H1 (cell line): ENCODE data around the gene RGS14. TPM values are rescaled to one million over a fixed set of nuclear protein-coding genes. Genes with fewer than 3 reads are reported as not detected.

Source experiments
- CTCF ChIA-PET: fragments of 300-600 bp; sonication (Branson Sonifier 250); formaldehyde crosslinking; loops from one replicate; lab custom pipeline; 2021; ENCODE audit not compliant: partially characterized antibody; lab: Charles Lee
- POLR2A ChIA-PET: fragments of 300-600 bp; sonication (Branson Sonifier 250); formaldehyde crosslinking; loops from one replicate; lab custom pipeline; 2021; ENCODE audit warnings: inconsistent platforms; ENCODE audit not compliant: partially characterized antibody; lab: Charles Lee
- DNase-seq, 2 experiments: peaks; one replicate each; pipeline versions ENCODE4 v3.0.0 to v3.0.0-alpha.2; 2010 to 2022; ENCODE audit warnings: low spot score in 2 of 2, low read depth in 1 of 2, mixed read lengths in 1 of 2
- FAIRE-seq: peaks from 2 replicates; lab custom pipeline; 2011; peaks lifted over from hg19 to GRCh38; lab: Jason Lieb, UNC
- H2AFZ ChIP-seq: 2 replicates; pipeline ENCODE4 v1.8.1; 2012; ENCODE audit warnings: low read length, inconsistent platforms
- H2AK5ac ChIP-seq: 2 replicates; pipeline ENCODE4 v1.6.1; 2013; ENCODE audit warnings: low read depth, low read length
- H2BK120ac ChIP-seq: replicated peaks from 2 replicates; pipeline ENCODE3; 2013; ENCODE audit warnings: low read depth, low read length, inconsistent platforms
- H2BK12ac ChIP-seq: 2 replicates; pipeline ENCODE4 v1.6.1; 2013; ENCODE audit warnings: low read depth, low read length
- H2BK15ac ChIP-seq: 2 replicates; pipeline ENCODE4 v1.6.1; 2013; ENCODE audit warnings: low read length
- H2BK20ac ChIP-seq: 2 replicates; pipeline ENCODE4 v1.6.1; 2013; ENCODE audit warnings: low read length
- H2BK5ac ChIP-seq: 2 replicates; pipeline ENCODE4 v1.6.1; 2013; ENCODE audit warnings: low read depth, low read length
- H3K14ac ChIP-seq: 2 replicates; pipeline ENCODE4 v1.6.1; 2013; ENCODE audit warnings: inconsistent platforms; ENCODE audit not compliant: insufficient read length
- H3K18ac ChIP-seq: 2 replicates; pipeline ENCODE4 v1.6.1; 2013; ENCODE audit warnings: low read length; ENCODE audit errors: extremely low read depth
- H3K23ac ChIP-seq: 2 replicates; pipeline ENCODE4 v1.6.1; 2013; ENCODE audit warnings: inconsistent platforms; ENCODE audit not compliant: insufficient read length
- H3K23me2 ChIP-seq: 2 replicates; pipeline ENCODE4 v1.6.1; 2013; ENCODE audit warnings: low read depth, low read length
- H3K27ac ChIP-seq: 2 replicates; pipeline ENCODE4 v1.6.1; 2011; ENCODE audit warnings: low read depth, low read length, inconsistent platforms
- H3K27me3 ChIP-seq, 4 experiments: replicated peaks in 1 of 4; 1 replicate in 1 of 4; 2 replicates in 3 of 4; pipeline versions ENCODE4 v1.6.1 to v1.8.1; 2011 to 2013; ENCODE audit warnings: low read length in 3 of 4, mild to moderate bottlenecking in 3 of 4, inconsistent platforms in 2 of 4, mixed read lengths in 2 of 4, moderate library complexity in 1 of 4; ENCODE audit not compliant: control insufficient read depth in 3 of 4, insufficient read depth in 3 of 4; ENCODE audit errors: extremely low read depth in 1 of 4
- H3K36me3 ChIP-seq, 4 experiments: 2 replicates each; pipeline versions ENCODE4 v1.6.1 to v1.8.1; 2011 to 2013; ENCODE audit warnings: mild to moderate bottlenecking in 4 of 4, low read length in 3 of 4, moderate library complexity in 2 of 4, control low read depth in 1 of 4, inconsistent platforms in 1 of 4; ENCODE audit not compliant: insufficient read depth in 4 of 4, control insufficient read depth in 2 of 4
- H3K4ac ChIP-seq: replicated peaks from 2 replicates; pipeline ENCODE3; 2013; ENCODE audit warnings: low read length, low read depth, mixed read lengths, inconsistent platforms; ENCODE audit not compliant: insufficient read length
- H3K4me1 ChIP-seq, 4 experiments: replicated peaks in 1 of 4; 1 replicate in 1 of 4; 2 replicates in 3 of 4; pipeline versions ENCODE4 v1.6.1 to v1.8.1; 2011 to 2013; ENCODE audit warnings: low read length in 3 of 4, inconsistent platforms in 2 of 4, mixed read lengths in 1 of 4; ENCODE audit not compliant: insufficient read depth in 4 of 4, control insufficient read depth in 3 of 4
- H3K4me2 ChIP-seq, 2 experiments: 2 replicates each; pipeline versions ENCODE4 v1.6.1 to v1.8.1; 2011 to 2013; ENCODE audit warnings: low read depth in 2 of 2, low read length in 2 of 2, control low read depth in 1 of 2, inconsistent platforms in 1 of 2, mild to moderate bottlenecking in 1 of 2; ENCODE audit not compliant: insufficient read depth in 1 of 2
- H3K4me3 ChIP-seq, 4 experiments: fragments of 200-600, 300-600 bp in 1 of 4; sonication (generic), shearing (Covaris generic), sonication (Bioruptor Twin) in 1 of 4; 2 replicates each; pipeline versions ENCODE4 v1.5.1 to v1.8.1; 2011 to 2016; ENCODE audit warnings: low read length in 4 of 4, low read depth in 3 of 4, control low read depth in 2 of 4, inconsistent platforms in 2 of 4, mild to moderate bottlenecking in 2 of 4, mixed read lengths in 1 of 4, moderate library complexity in 1 of 4; ENCODE audit not compliant: insufficient read depth in 2 of 4; ENCODE audit errors: extremely low read depth in 1 of 4
- H3K56ac ChIP-seq: replicated peaks from 2 replicates; pipeline ENCODE3; 2013; ENCODE audit warnings: low read depth, mild to moderate bottlenecking, mixed read lengths, low read length, inconsistent platforms; ENCODE audit not compliant: insufficient read length
- H3K79me1 ChIP-seq: 2 replicates; pipeline ENCODE4 v1.6.1; 2013; ENCODE audit warnings: low read depth, low read length, control low read depth
- H3K79me2 ChIP-seq, 2 experiments: 2 replicates each; pipeline versions ENCODE4 v1.6.1 to v1.8.1; 2012 to 2013; ENCODE audit warnings: low read length in 2 of 2, mild to moderate bottlenecking in 2 of 2, inconsistent platforms in 1 of 2; ENCODE audit not compliant: insufficient read depth in 2 of 2, control insufficient read depth in 1 of 2
- H3K9ac ChIP-seq, 4 experiments: replicated peaks in 1 of 4; 1 replicate in 1 of 4; 2 replicates in 3 of 4; pipeline versions ENCODE4 v1.6.1 to v1.8.1; 2011 to 2013; ENCODE audit warnings: low read depth in 3 of 4, low read length in 3 of 4, control low read depth in 2 of 4, mild to moderate bottlenecking in 2 of 4, moderate library complexity in 2 of 4, inconsistent platforms in 1 of 4; ENCODE audit errors: extremely low read depth in 1 of 4
- H3K9me3 ChIP-seq, 2 experiments: 2 replicates each; pipeline versions ENCODE4 v1.6.1 to v1.8.1; 2012 to 2013; ENCODE audit warnings: mild to moderate bottlenecking in 2 of 2, moderate library complexity in 2 of 2, control low read depth in 1 of 2, inconsistent platforms in 1 of 2, low read depth in 1 of 2, low read length in 1 of 2, mixed read lengths in 1 of 2; ENCODE audit not compliant: insufficient read depth in 2 of 2
- H4K20me1 ChIP-seq, 2 experiments: replicated peaks in 1 of 2; 2 replicates each; pipeline versions ENCODE3 to v1.8.1; 2011 to 2013; ENCODE audit warnings: inconsistent platforms in 2 of 2, low read length in 2 of 2, mild to moderate bottlenecking in 1 of 2; ENCODE audit not compliant: insufficient read depth in 2 of 2, control insufficient read depth in 1 of 2
- H4K5ac ChIP-seq: 2 replicates; pipeline ENCODE4 v1.6.1; 2013; ENCODE audit warnings: low read length, low read depth, mixed read lengths, inconsistent platforms; ENCODE audit not compliant: insufficient read length
- H4K8ac ChIP-seq: 2 replicates; pipeline ENCODE4 v1.8.0; 2013; ENCODE audit warnings: mild to moderate bottlenecking, moderate library complexity, low read length, inconsistent platforms; ENCODE audit not compliant: insufficient read depth; ENCODE audit errors: extremely low read depth
- H4K91ac ChIP-seq: replicated peaks from 2 replicates; pipeline ENCODE3; 2013; ENCODE audit warnings: low read length, mixed read lengths, inconsistent platforms; ENCODE audit not compliant: insufficient read length
- CBX8 ChIP-seq: fragments of 300-800, 300-1000 bp; sonication (generic); IDR thresholded peaks from 2 replicates; pipeline ENCODE4 v1.7.1; 2016; ENCODE audit warnings: low read depth, low read length, borderline replicate concordance
- CHD1 ChIP-seq: IDR thresholded peaks from 2 replicates; pipeline ENCODE4 v1.6.1; 2012; ENCODE audit warnings: low read depth, low read length, improper control_type of control experiment
- CHD2 ChIP-seq: IDR thresholded peaks from 2 replicates; pipeline ENCODE4 v1.6.1; 2012; ENCODE audit warnings: low read length, improper control_type of control experiment
- CTBP2 ChIP-seq: IDR thresholded peaks from 2 replicates; pipeline ENCODE4 v1.7.0; 2011; ENCODE audit warnings: borderline replicate concordance, mild to moderate bottlenecking, moderate library complexity, mixed read lengths, low read length; ENCODE audit not compliant: insufficient read depth, insufficient read length
- GTF2F1 ChIP-seq: IDR thresholded peaks from 2 replicates; pipeline ENCODE4 v1.6.1; 2012; ENCODE audit warnings: low read depth, low read length, improper control_type of control experiment, borderline replicate concordance
- JUN ChIP-seq: IDR thresholded peaks from 2 replicates; pipeline ENCODE4 v1.6.1; 2011; ENCODE audit warnings: low read depth, mild to moderate bottlenecking, improper control_type of control experiment, low read length
- JUND ChIP-seq: IDR thresholded peaks from 2 replicates; pipeline ENCODE4 v1.6.1; 2011; ENCODE audit warnings: mild to moderate bottlenecking, improper control_type of control experiment, low read length
- KDM1A ChIP-seq: fragments of 200-600, 300-600 bp; sonication (generic); IDR thresholded peaks from 2 replicates; pipeline ENCODE4 v1.7.1; 2016; ENCODE audit warnings: mild to moderate bottlenecking, low read length, borderline replicate concordance
- KDM5A ChIP-seq: fragments of 200-600 bp; IDR thresholded peaks from 2 replicates; pipeline ENCODE4 v1.7.1; 2012; ENCODE audit warnings: mild to moderate bottlenecking, low read length, inconsistent platforms, mixed read lengths
- POLR2AphosphoS5 ChIP-seq: IDR thresholded peaks from 2 replicates; pipeline ENCODE4 v1.6.1; 2011; ENCODE audit warnings: low read depth, low read length
- POU5F1 ChIP-seq: IDR thresholded peaks from 2 replicates; pipeline ENCODE4 v1.6.1; 2011; ENCODE audit warnings: low read depth, mild to moderate bottlenecking, low read length, moderate library complexity
- SAP30 ChIP-seq: fragments of 300-600 bp; sonication (generic); IDR thresholded peaks from 2 replicates; pipeline ENCODE4 v1.7.1; 2012; ENCODE audit warnings: low read length, moderate library complexity, mild to moderate bottlenecking, inconsistent platforms; ENCODE audit not compliant: insufficient read depth, insufficient replicate concordance
- SP1 ChIP-seq: IDR thresholded peaks from 2 replicates; pipeline ENCODE4 v1.6.1; 2011; ENCODE audit warnings: low read depth, low read length
- WGBS, 2 experiments: shearing (Covaris generic) in 1 of 2; methylation state at CpG; one replicate each; pipeline versions ENCODE4 v1.1.6 to v1.1.7; 2013 to 2015; ENCODE audit warnings: low lambda C conversion rate in 2 of 2, mixed read lengths in 2 of 2, inconsistent platforms in 1 of 2, low coverage in 1 of 2, missing lambda C conversion rate in 1 of 2; ENCODE audit not compliant: insufficient replicate concordance in 2 of 2, insufficient coverage in 1 of 2, insufficient read length in 1 of 2; ENCODE audit errors: extremely low coverage in 1 of 2, missing lambda C conversion rate in 1 of 2; 5-methylcytosine and 5-hydroxymethylcytosine counted together
- polyA plus RNA-seq, 7 experiments: library from polyadenylated mRNA; depleted of rRNA in 3 of 7; stranded (reverse) in 5 of 7; unstranded in 2 of 7; fragments of >200 nt in 5 of 7; fragments of 200-250 nt in 2 of 7; gene quantifications; 1 replicate in 5 of 7; 2 replicates in 1 of 7; 4 replicates in 1 of 7; pipeline versions ENCODE4 v1.2.1 to v1.2.3, GENCODE V29; 2011 to 2013; ENCODE audit warnings: missing spikeins in 2 of 7, mixed read lengths in 2 of 7
- total RNA-seq: library from RNA; stranded (reverse); fragmentation: NEBNext Ultra II Directional; extraction: Animal tissue kit (Norgen Biotek cat#: 25700); gene quantifications from 2 replicates; pipeline ENCODE4 v1.2.1, GENCODE V29; 2021
- TF ChIP-seq, protein P1 (sequence below): IDR thresholded peaks from 2 replicates; pipeline ENCODE4 v1.6.1; 2012; ENCODE audit warnings: inconsistent platforms

The RGS14 gene
- total and polyA plus RNA-seq, 2 of the 8 experiments (the other 6 are each of a cell fraction or from before 2014, with no cell fraction given), result 24.4 to 46.1 TPM

DNA sequence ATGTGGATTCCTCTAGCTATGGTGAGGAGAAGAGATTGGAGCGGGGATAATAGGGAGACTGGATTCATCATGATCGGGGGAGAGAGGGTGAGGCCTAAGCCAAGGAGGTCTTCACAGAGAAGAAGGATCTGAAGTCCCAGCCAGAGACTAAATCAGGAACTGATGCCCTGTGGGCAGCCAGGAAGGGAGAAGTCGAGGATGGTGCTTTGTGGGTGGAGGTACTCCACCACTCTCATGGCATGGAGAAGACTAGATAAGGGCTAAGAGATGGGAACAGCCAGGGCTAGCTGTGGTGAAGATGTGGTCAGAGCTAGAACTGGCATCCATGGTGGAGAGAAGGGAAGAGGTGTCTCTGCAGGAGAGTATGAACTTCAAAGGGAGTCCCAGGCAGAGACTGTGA lies 3.0 kb upstream of the RGS14 start:
- no peak overlapping the region for H2AK5ac ChIP-seq
- no peak overlapping the region for H3K4me3 ChIP-seq
- no peak overlapping the region for H2AFZ ChIP-seq
- POLR2A ChIA-PET, result interaction anchor here (0.6 to 8.1 kb wide), 4 partner anchors 11 to 117 kb away, joined by 3 to 66 read pairs (median 4); no protein-coding TSS in a partner anchor
- H4K5ac ChIP-seq, result no peak overlapping the region
- no peak overlapping the region for H3K23ac ChIP-seq
- H4K91ac ChIP-seq, result no peak overlapping the region
- H3K4me2 ChIP-seq, result no peak overlapping the region
- DNase-seq (no peak), FAIRE-seq (no peak)
- H3K56ac ChIP-seq, result no peak overlapping the region
- no peak overlapping the region for H3K18ac ChIP-seq
- no peak overlapping the region for H3K27ac ChIP-seq
- no peak overlapping the region for H3K9ac ChIP-seq
- no peaks in the 10 kb centered on the region for H3K9me3 ChIP-seq
- no peaks in the 10 kb centered on the region for H3K36me3 ChIP-seq
- no peak overlapping the region for H2BK15ac ChIP-seq
- H3K14ac ChIP-seq, result no peak overlapping the region
- 66% methylated on average over 3 of the region's 3 CpGs; no CpG with 5 or more reads in 1 of the 2 experiments for WGBS, 2 experiments
- CTCF ChIA-PET, result interaction anchor here (3.1 to 11.2 kb wide), 2 partner anchors 14 to 19 kb away, joined by 11 to 142 read pairs; no protein-coding TSS in a partner anchor
- H2BK12ac ChIP-seq, result peak overlapping the region; percentile 50; the same call in 1 of the 2 replicates
- no peak overlapping the region for H2BK20ac ChIP-seq
- no peak overlapping the region for H2BK120ac ChIP-seq
- H2BK5ac ChIP-seq, result no peak overlapping the region
- no peak overlapping the region for H3K4ac ChIP-seq
- H3K27me3 ChIP-seq, result peaks cover 0 to 5% (median 0%) of the 10 kb centered on the region in 4 experiments; a peak in 2 of 7 replicates
- peaks cover 0 to 5% of the 10 kb centered on the region in 2 experiments for H4K20me1 ChIP-seq
- peaks cover 10 to 16% of the 10 kb centered on the region in 2 experiments for H3K79me2 ChIP-seq
- no peak overlapping the region for H4K8ac ChIP-seq
- peaks cover 12% of the 10 kb centered on the region; the same call in 1 of the 2 replicates for H3K79me1 ChIP-seq
- H3K4me1 ChIP-seq, result peaks cover 0 to 10% (median 4%) of the 10 kb centered on the region in 4 experiments; a peak in 4 of 7 replicates
- H3K23me2 ChIP-seq, result peaks cover 8% of the 10 kb centered on the region
- TF ChIP-seq JUN (no peak), JUND (no peak), POU5F1 (no peak), CBX8 (no peak), CHD2 (no peak), SP1 (no peak), KDM1A (no peak), SAP30 (no peak), CTBP2 (no peak), POLR2AphosphoS5 (no peak), KDM5A (no peak), CHD1 (no peak), GTF2F1 (no peak)
- TF ChIP-seq, protein P1, sequence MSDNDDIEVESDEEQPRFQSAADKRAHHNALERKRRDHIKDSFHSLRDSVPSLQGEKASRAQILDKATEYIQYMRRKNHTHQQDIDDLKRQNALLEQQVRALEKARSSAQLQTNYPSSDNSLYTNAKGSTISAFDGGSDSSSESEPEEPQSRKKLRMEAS, result no peak
